Measurements from ENCODE around the gene PLEKHA1.

GRCh38 chr10:122435212-122435827 lies 60.8 kb downstream of the PLEKHA1 start:
- TF ChIP-seq ZNF274 (IDR thresholded peaks at IDR 0.05; ENCODE audit: low read depth, low read length) = no peak
- TF ChIP-seq SUZ12 (IDR thresholded peaks at IDR 0.05; ENCODE audit: extremely low read depth, insufficient read depth, insufficient read length) = no peak

Measured in NT2/D1 (cell line).